GM19397 (cell line): ENCODE measurements around the gene NGEF.
"Not testable (repeated sequence)": the region's sequence is repeated elsewhere in the genome, so short reads cannot be mapped to it uniquely, and the experiment has no call there.

Experiments used
- ATAC-seq: cut with Tn5 transposase; IDR thresholded peaks from one replicate; pipeline ENCODE4 v1.9.1; 2021; ENCODE audit warnings: mild to moderate bottlenecking, moderate library complexity; ENCODE audit not compliant: unreplicated experiment

The NGEF gene, protein sequence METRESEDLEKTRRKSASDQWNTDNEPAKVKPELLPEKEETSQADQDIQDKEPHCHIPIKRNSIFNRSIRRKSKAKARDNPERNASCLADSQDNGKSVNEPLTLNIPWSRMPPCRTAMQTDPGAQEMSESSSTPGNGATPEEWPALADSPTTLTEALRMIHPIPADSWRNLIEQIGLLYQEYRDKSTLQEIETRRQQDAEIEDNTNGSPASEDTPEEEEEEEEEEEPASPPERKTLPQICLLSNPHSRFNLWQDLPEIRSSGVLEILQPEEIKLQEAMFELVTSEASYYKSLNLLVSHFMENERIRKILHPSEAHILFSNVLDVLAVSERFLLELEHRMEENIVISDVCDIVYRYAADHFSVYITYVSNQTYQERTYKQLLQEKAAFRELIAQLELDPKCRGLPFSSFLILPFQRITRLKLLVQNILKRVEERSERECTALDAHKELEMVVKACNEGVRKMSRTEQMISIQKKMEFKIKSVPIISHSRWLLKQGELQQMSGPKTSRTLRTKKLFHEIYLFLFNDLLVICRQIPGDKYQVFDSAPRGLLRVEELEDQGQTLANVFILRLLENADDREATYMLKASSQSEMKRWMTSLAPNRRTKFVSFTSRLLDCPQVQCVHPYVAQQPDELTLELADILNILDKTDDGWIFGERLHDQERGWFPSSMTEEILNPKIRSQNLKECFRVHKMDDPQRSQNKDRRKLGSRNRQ

DNA sequence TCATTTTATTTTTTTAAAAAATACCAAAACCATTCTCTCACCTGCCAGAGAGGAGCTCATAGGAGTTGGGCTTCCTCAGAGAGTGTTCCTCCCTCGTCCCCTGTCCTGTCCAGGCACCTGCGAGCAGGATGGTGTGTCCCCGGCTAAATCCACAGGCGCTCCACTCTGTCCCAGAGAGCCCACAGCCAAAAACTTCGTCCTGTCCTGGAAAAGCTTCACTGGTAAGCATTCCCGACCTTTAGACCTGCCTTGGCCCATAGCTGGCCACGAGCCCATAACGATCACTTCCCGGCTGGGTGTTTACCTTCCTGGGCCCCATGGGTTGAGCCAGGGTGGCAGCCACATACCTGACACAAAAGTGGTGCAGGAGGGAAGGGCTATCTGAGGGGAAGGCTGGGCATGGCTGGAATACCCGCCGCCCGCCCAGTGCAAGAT lies at the start of gene NGEF:
TSS of gene NGEF (minus strand) at position 230 of the 435 bp plus-strand sequence. CDS start 38,366 bp downstream, outside the sequence.
- ATAC-seq = no peak

DNA sequence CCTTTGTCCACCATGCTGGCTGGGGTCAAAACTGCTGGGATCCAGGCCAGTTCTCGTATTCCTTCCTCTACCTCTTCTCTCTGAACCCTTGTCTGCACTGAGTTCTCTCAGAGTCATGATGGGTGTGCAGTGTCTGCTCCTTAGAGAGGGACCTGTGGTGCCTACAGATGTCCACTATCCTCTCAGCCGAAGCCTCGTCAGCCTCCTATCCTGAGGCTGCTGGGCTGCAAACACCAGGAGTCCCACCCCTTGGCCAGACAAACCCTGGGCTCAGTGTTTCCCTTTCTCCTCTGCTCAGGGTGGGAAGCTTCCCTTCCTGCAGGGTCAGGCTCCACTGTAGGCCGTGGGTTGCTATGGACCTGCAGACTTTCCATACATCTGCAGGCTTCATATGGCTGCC lies 49.4 kb upstream of the NGEF start:
- ATAC-seq = no peak

DNA sequence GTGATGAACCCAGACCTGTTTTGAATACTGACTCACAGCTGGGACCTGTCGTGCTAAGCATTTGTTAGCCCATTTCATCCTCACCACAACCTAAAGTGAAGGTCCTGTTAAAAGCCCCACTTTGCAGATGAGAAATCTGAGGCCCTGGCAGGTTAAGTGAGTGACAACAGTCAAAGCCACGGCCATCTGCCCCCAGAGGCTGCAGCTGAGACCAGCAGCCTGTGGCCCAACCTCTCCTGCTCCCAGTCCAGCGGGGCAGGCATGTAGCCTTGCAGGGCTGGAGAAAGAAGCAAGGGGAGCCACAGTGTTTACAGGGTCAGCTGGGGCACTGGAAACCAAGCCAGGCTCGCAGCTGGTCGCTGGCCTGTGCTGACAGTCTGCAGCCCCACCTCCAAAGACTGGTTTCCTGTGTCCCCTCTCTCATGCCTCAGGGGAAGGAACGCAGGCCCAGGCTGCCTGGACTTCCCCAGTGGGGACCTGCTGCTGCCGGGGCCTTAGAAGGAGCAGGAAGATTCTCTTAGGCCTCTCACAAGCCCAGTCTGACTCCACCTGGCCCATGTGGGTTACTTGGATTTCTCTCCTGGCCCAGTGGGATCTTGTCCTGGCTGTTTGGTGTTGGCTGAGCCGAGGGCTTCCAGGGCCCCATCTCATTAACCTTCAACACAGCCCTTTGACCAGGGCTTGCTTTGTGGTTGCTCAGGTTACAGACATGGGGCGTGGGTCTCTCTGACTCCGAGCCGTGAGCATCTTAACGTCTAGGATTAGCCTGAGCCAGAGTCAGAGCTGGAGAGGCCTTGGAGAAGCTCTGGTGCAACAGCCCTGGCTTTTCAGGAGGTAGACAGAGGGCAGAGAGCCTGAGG lies 48.8 kb upstream of the NGEF start:
- no peak for ATAC-seq

DNA sequence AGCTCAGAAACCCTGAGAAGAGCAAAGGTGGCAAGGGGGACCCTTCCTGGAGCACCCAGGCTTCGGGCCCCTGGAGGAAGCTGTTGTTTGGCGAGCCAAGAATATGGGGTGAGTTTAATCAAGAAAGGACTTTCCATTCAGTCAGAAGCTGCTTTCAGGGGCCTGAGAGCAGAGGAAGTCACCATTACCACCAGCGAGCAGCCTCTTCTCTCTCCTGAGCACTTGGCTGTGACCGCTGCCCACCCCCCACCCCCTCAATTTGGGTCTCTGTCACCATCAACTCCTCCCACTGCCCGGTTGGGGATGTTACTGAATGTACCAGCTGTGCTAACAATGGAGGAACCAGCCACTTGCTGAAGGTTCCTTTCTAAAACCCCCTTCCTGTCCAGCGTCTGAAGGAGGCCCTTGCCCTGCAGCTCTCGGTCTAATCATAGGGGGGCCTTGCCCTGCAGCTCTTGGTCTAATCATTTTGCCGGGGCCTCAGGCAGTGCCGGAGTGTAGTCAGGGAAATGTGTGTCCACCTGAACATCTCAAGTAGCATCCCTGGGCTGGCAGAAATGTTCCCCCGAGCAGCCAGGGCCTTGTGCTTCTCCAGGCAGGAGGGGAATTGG lies 48.0 kb upstream of the NGEF start:
- ATAC-seq = no peak

DNA sequence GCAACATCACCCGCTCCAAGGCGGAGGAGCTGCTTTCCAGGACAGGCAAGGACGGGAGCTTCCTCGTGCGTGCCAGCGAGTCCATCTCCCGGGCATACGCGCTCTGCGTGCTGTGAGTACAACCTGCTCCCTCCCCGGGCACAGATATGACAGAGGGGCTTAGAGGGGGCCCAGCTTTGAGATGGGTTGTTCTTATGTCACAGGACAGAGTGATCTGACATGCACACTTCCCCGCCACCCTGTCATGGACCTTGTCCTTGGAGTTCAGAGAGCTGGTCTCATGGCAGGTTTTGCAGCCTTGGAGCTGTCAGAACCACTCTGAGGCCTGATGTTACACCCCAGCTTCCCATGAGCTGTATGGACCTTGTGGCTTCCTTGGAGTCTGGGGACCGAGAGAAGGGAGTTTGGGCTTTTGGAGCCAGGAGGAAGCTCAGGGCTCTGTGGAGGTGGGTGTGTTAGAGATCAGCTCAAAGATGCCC lies 47.5 kb upstream of the NGEF start:
- ATAC-seq = no peak

DNA sequence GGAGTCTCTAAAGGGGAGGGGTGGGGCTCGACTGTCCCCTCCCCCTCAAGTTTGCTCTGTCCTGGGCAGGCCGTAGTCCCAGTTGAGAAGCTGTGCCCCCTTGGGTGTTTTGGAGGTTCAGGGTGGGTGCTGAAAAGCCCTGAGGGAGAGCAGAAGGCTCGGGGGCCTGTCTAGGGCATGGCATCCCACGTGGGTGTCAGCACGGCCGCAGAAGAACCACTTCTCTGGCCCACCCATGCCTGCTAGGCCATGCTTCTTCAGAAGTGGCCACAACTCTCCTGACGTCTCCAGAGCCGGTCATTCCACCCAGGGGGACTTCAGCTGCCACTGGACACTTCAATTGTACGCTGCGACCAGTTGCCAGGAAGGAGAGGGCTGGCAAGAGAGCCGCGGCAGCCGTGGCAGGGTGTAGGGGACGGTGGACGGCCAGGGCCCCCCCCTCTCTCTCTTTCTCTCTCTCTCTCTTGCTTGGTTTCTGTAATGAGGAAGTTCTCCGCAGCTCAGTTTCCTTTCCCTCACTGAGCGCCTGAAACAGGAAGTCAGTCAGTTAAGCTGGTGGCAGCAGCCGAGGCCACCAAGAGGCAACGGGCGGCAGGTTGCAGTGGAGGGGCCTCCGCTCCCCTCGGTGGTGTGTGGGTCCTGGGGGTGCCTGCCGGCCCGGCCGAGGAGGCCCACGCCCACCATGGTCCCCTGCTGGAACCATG lies 46.9 kb upstream of the NGEF start, which contains the start of gene INPP5D:
TSS of gene INPP5D (plus strand) at position 546 of the 704 bp plus-strand sequence. CDS start at position 683, 137 bp downstream.
- ATAC-seq = peak; percentile 37

DNA sequence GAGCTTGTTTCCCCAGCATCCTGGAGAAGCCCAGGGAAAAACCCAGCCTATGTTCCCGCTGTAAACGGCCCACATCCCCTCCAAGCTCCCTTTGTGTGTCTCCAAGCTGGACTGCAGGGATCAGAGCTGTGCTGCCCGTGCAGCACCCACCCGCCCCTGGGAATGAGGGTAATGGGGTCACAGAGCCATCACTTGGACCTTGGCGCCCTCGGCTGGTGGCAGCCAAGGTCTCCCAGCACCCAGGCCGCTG lies 46.4 kb upstream of the NGEF start:
- no peak for ATAC-seq

DNA sequence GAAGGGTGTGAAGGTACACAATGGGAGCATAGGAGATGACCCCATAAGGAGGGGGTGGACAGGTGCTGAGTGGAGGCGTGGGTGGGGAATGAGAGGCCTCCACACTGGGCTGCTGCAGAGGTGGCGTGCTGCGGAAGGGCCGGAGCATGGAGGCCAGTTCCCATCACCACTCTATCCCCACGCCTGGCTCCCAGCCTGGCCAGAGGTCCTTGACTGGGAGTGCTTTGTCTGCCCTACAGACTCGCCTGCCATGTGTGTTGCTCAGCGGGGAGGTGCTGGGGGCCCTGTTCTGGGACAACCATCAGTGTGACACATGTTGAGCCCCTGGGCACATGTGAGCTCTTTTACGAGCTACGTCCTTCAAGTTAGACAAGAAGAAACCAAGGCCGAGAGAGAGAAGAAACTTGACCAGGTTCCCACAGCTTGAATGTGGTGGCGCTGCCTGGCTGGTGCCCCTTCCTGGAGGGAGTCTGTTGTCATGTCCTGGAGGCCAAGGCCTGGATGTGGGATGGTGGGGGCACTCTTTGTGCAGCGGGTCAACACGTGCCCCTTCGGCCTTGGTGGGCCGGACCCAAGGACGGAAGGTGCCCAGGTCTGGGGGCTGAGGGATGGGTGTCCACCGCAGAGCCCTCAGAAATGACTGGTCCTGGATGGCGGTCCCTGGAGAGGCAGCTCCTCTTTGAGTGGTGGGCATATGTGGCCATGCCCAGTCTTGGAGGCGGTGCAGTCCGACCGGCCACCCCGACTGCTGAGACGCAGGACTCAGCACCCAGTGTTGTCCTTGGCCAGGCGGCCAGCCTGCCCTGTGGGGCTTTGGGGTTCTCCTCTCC lies 45.9 kb upstream of the NGEF start:
- ATAC-seq = no peak

DNA sequence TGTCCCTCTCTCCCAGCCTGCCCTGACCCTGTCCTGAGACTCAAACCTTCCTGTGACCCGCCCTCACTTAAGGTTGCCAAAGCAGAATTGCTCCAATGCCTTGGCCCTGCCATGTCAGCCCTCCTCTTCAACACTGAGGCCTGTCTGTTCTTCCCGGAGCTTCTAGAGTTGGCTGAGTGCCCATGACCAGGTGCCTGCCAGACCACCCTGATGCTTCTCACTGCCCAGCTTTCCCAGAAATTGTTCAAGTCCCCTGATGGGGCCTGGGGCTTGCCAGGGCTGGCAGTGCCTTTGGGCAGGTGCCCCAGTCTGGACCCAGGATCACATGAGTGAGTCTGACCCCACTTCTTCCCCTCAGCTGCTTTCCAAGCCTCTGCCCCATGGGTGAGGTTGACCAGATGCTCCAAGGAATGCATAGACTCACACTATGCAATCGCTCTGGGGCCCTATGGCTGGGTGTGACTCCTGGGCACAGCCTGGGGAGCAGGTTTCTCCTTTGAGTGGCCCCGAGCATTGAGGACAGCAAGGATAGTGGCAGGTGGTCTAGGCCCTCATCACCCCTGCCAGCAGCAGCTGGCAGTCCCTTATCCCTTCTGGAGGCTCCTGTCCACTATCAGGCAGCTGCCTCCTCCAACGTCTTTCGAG lies 44.0 kb upstream of the NGEF start:
- no peak for ATAC-seq

DNA sequence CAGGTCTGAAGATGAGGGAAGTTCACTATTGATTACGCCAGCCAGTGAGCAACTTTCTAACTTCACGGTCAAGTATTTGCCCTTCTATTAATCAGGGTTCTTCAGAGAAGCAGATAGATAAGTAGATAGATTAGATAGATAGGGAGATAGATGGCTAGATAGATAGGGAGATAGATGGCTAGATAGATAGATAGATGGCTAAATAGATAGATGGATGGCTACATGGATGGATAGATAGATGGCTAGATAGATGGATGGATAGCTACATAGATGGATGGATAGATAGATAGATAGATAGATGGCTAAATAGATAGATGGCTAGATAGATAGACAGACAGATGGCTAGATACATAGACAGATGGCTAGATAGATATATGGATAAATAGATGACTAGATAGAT lies 42.3 kb upstream of the NGEF start:
- no peak for ATAC-seq

DNA sequence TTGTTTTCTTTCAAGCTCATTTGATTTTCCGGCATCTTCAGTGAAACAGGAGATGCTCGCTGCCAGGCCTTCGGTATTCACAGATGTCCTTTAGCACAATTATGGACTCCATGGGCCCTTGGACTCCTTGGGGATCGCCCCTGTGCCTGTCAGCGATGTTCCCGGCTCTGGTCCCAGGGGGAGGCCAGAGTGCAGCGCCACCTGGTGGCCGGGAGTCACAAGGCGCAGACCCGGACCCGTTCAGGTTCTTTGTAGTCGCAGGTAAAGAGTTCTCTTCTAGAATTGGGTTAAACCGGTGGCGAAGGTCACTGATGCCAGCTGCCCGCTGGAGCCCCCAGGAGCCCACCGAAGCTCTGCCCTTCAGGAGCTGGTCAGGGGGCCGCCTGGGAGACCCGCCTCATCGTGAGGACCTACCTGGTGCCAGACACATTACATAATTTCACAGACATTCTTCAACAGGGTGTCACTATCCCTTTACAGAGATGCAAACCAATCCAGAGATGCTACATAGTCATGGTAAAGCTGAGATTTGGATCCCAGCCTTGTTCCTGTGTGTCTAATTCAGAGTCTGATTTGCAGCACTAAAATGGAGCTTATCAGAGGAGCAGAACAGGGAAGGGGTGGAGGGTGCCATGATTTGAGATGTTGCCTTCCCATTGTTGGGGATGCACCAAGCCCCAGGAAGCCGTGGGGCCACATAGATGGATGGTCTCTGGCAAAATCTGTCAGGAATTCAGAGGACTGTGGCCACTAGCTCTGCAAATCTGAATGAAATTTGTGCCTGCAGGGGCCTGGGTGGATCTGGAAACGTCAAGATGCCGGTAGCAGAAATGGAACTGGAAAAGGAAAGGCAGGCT lies 41.1 kb upstream of the NGEF start:
- no peak for ATAC-seq

DNA sequence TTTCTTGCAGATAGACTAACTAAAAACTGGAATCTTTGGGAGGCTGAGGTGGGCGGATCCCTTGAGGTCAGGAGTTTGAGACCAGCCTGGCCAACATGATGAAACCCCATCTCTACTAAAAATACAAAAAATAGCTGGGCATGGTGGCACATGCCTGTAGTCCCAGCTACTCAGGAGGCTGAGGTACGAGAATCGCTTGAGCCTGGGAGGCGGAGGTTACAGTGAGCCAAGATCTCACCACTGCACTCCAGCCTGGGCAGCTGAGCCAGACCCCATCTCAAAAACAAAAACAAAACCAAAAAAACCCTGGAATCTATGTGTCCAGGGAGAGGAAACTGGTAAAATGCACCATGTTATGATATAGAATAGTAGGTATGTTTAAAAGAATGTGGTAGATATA lies 39.5 kb upstream of the NGEF start:
- ATAC-seq = not testable (repeated sequence)

DNA sequence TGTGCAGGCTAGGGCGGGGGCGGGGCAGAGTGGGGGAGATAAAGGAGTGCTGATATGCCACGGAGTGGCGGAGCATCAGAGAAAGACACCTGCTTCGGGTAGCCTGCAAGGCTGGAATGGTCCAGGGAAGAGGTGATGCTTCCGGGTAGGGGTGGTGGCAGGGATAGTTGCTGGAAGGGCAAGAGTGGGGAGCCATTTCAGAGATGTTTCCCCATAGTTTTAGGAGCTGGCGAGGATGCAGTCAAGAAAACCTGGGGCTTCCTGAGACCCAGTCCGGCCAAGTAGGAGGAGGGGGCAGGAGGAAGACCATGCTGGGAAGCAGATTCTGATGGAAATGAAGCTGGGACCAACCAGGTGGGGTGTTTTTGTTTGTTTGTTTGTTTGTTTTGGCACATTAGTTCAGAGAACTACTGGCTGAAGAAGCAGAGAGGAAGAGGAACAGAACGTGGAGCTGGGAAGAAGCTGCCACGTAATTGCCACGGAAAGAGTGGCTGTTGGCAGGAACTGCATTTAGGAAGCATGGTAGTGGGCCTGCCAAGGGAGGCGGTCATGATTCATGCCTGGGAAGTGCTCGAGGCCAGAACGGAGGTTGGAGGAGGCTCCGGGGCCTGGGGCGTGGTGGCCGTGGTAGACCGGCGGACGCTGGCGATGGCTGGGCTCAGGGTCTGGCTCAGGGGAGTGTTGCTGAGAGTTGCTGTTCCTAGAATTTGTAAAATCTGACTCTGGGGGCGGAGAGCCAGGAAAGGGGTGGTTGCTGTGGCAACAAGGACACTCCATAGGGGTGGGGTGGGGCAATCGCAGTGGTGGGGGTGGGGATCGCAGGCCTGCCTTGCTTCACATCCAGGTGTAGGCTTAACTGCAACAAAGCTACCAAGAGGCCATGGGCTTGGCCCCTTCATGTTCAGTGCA lies 38.4 kb upstream of the NGEF start:
- no peak for ATAC-seq

DNA sequence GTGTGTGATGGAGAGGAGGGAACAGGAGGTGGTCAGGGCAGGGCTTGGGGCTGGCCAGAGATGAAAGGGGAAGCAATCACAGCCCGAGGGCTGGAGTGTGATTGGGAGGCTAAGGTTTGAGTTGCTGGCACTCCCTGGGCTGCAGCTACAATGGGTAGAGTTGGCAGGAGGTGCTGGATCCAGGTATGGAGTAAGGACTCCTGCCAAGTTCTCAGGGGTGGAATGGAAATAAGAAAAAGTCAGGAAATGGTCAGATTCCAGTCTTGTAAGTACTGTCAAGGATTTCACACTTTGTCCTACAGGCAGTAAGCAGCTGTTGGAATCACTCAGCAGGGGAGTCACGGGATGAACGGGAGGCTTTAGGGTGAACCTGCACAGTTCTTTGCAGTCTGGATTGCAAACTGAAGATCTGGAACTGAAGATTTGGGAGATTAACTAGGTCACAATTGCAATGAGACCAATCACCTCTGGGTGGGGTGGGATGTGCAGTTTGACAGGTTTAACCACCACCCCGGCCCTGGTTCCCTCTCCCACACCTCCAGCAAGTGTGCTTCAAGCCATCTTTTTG lies 36.2 kb upstream of the NGEF start:
- ATAC-seq = no peak

DNA sequence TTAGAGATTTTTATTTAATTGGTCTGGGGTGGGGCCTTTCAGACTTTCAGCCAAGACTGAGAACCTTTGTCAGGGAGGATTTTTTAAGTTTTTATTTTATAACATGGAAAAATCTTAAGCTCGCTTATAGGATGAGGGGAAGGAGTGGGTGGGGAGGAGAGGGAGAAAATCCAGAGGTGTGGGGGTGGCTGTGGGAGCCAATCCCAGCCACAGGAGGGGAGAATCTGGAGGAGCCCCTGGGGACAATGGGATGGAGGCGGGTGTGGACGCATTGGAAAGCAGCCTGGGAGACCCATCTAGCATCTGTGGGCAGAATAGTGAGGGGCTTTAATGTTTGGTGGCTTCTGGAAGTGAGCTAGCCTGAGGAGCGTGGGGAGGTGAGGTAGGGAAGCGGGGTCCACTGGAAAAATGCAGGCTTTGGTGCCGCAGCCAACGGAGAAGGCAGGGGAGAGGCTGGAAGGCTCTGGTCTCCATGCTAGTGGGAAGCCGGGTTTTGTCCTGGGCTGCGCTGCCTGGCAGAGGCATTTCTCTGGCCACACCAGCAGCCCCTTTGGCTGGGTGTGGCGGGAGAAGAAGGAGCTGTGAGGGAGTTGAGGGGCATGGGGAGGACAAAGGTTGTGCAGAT lies 35.6 kb upstream of the NGEF start:
- no peak for ATAC-seq

DNA sequence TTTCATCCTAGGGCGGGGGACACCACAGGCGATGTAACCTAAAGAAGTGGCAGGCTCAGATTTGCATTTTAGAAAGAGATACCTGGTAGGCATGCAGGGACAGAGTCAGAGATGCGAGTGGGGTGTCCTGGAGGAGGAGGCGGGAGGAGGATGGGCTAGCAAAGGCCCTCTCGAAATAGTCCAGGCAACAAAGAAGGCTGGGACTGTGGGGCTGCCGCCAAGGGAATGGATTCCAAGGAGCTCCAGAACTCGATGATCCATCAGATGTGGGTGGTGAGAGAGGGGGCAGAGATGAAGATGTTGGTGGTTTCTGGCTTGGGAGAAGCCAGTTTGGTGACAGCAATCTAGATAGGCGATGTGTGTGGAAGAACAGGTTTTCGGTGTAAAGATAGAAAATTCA lies 34.6 kb upstream of the NGEF start:
- ATAC-seq = no peak
